Measurements from ENCODE around the gene BEST1. TPM values are rescaled to one million over a fixed set of nuclear protein-coding genes. Genes with fewer than 3 reads are reported as not detected.

Gene BEST1
- total RNA-seq, 1 experiment from 2014 or later = 2.3 TPM

- TF ChIP-seq TCF7L2 (IDR thresholded peaks at IDR 0.05; ENCODE audit: borderline replicate concordance, extremely low read depth, insufficient read depth, insufficient read length) = no peak
These were observed 44.8 kb downstream of the BEST1 start (continued) for GRCh38 chr11:61994981-61995380.

GRCh38 chr11:61996933-61997332 lies 46.8 kb downstream of the BEST1 start:
- Histone ChIP-seq H3K27ac (ENCODE audit: low read depth, low read length) (no peak overlapping the region), H3K4me1 (ENCODE audit: control insufficient read depth in 1 of 2, insufficient read depth in 2 of 2, low read length in 2 of 2) (no peaks in the 10 kb centered on the region), H3K79me2 (ENCODE audit: insufficient read depth, low read length) (no peaks in the 10 kb centered on the region), H3K9me2 (ENCODE audit: insufficient read depth) (no peaks in the 10 kb centered on the region), H3K27me3 (ENCODE audit: insufficient read depth, low read length) (no peaks in the 10 kb centered on the region), H2AFZ (ENCODE audit: low read depth, low read length, poor library complexity, severe bottlenecking) (no peak overlapping the region), H3K36me3 (ENCODE audit: control insufficient read depth in 1 of 2, insufficient read depth in 2 of 2, low read length in 2 of 2) (no peaks in the 10 kb centered on the region), H3K9me3 (ENCODE audit: control insufficient read depth in 1 of 2, insufficient read depth in 1 of 2, low read depth in 1 of 2, low read length in 2 of 2) (peaks cover 0 to 7% of the 10 kb centered on the region in 2 experiments; a peak in 1 of 4 replicates), H3K9ac (ENCODE audit: low read length) (no peak overlapping the region), H3K4me3 (replicated peaks in 1 of 2; ENCODE audit: low read depth in 1 of 2, low read length in 2 of 2) (no peak overlapping the region), H4K20me1 (ENCODE audit: insufficient read depth) (no peaks in the 10 kb centered on the region), H3K4me2 (ENCODE audit: low read length) (no peak overlapping the region)
- RAD21 ChIA-PET (ENCODE audit: low non-redundant PET in 1 of 2, low total read pairs in 2 of 2, uncharacterized antibody in 2 of 2, unreplicated experiment in 2 of 2) = no interaction called here
- POLR2A ChIA-PET = no interaction called here
- TF ChIP-seq SP1 (IDR thresholded peaks at IDR 0.05; ENCODE audit: low read depth) = no peak
- intact Hi-C loops (cut with micrococcal nuclease) = no loop called here
- BruUV-seq (replicated peaks) = no TSS peak
- CTCF ChIA-PET = no interaction called here
- no peak for DNase-seq (ENCODE audit: low read depth, low spot score)
- ATAC-seq = no peak

- intact Hi-C loops (cut with micrococcal nuclease) = no loop called here
- POLR2A ChIA-PET = interaction anchor here (0.7 kb wide), 1 partner anchor 36 kb away, joined by 3 read pairs; no protein-coding TSS in a partner anchor
- peak overlapping the region; percentile 11; the same call in 1 of the 2 replicates for H3K27ac ChIP-seq (ENCODE audit: low read depth, low read length)
- TF ChIP-seq SRF (IDR thresholded peaks at IDR 0.05; ENCODE audit: low read depth) (peak; percentile 75), CEBPB (IDR thresholded peaks at IDR 0.05; ENCODE audit: low read depth) (peak; percentile 41; the same call in 1 of the 2 replicates), CBX3 (IDR thresholded peaks at IDR 0.05; ENCODE audit: low read depth) (peak; percentile 95), MAX (IDR thresholded peaks at IDR 0.05) (no peak)
- RAD21 ChIA-PET (ENCODE audit: low non-redundant PET in 1 of 2, low total read pairs in 2 of 2, uncharacterized antibody in 2 of 2, unreplicated experiment in 2 of 2) = no interaction called here
- H3K9me3 ChIP-seq (ENCODE audit: control insufficient read depth in 1 of 2, insufficient read depth in 1 of 2, low read depth in 1 of 2, low read length in 2 of 2) = peaks cover 0 to 7% of the 10 kb centered on the region in 2 experiments; a peak in 1 of 4 replicates
- H3K27me3 ChIP-seq (ENCODE audit: insufficient read depth, low read length) = no peaks in the 10 kb centered on the region
- CTCF ChIA-PET = no interaction called here
- no peak overlapping the region for H3K4me3 ChIP-seq (replicated peaks in 1 of 2; ENCODE audit: low read depth in 1 of 2, low read length in 2 of 2)
- no peak overlapping the region for H3K4me2 ChIP-seq (ENCODE audit: low read length)
- no peak for DNase-seq (ENCODE audit: low read depth, low spot score)
- no peaks in the 10 kb centered on the region; a peak in 1 of 4 replicates for H3K4me1 ChIP-seq (ENCODE audit: control insufficient read depth in 1 of 2, insufficient read depth in 2 of 2, low read length in 2 of 2)
- H3K79me2 ChIP-seq (ENCODE audit: insufficient read depth, low read length) = no peaks in the 10 kb centered on the region
- no peak overlapping the region for H2AFZ ChIP-seq (ENCODE audit: low read depth, low read length, poor library complexity, severe bottlenecking)
- BruUV-seq (replicated peaks) = no TSS peak
- H3K36me3 ChIP-seq (ENCODE audit: control insufficient read depth in 1 of 2, insufficient read depth in 2 of 2, low read length in 2 of 2) = no peaks in the 10 kb centered on the region
- H4K20me1 ChIP-seq (ENCODE audit: insufficient read depth) = no peaks in the 10 kb centered on the region
- no peak for ATAC-seq
- no peaks in the 10 kb centered on the region for H3K9me2 ChIP-seq (ENCODE audit: insufficient read depth)
- H3K9ac ChIP-seq (ENCODE audit: low read length) = no peak overlapping the region
These were observed 49.2 kb downstream of the BEST1 start for GRCh38 chr11:61999141-61999975.

Measured in HCT116 (cell line).